MG63 (cell line): ENCODE results near the gene CSPG4. TPM values are rescaled to one million over a fixed set of nuclear protein-coding genes. Genes with fewer than 3 reads are reported as not detected.
A peak's percentile ranks its signal among the peaks of the same experiment; 100 is the strongest.
"Not testable (repeated sequence)": the region's sequence is repeated elsewhere in the genome, so short reads cannot be mapped to it uniquely, and the experiment has no call there.

Experiments used
- DNase-seq: peaks from one replicate; pipeline ENCODE4 v3.0.0-alpha.2; 2020
- H3K27me3 ChIP-seq: fragments of 250-450 bp; sonication (Bioruptor Pico); 2 replicates; pipeline ENCODE4 v1.5.1; 2020; ENCODE audit warnings: mild to moderate bottlenecking, moderate library complexity
- H3K36me3 ChIP-seq: fragments of 250-450 bp; sonication (Bioruptor Pico); 2 replicates; pipeline ENCODE4 v1.5.1; 2020; ENCODE audit warnings: mild to moderate bottlenecking, moderate library complexity
- H3K4me3 ChIP-seq: fragments of 250-450 bp; sonication (Bioruptor Pico); 2 replicates; pipeline ENCODE4 v1.5.1; 2020; ENCODE audit warnings: mild to moderate bottlenecking, moderate library complexity
- H3K9me3 ChIP-seq: fragments of 250-450 bp; sonication (Bioruptor Pico); 2 replicates; pipeline ENCODE4 v1.5.1; 2020; ENCODE audit warnings: mild to moderate bottlenecking, moderate library complexity
- total RNA-seq: library from RNA; depleted of rRNA; stranded (reverse); fragments of >200 nt; shearing (Covaris generic); gene quantifications from 2 replicates; pipeline ENCODE4 v1.2.3, GENCODE V29; 2014; ENCODE audit warnings: low replicate concordance

CSPG4 gene
- total RNA-seq, 1 experiment from 2014 or later, result 19.6 TPM

- not testable (repeated sequence) for H3K9me3 ChIP-seq, DNase-seq, H3K36me3 ChIP-seq, H3K4me3 ChIP-seq, H3K27me3 ChIP-seq
These were observed 11.3 kb downstream of the CSPG4 start for GRCh38 chr15:75701071-75702003.

- not testable (repeated sequence) for H3K4me3 ChIP-seq, H3K27me3 ChIP-seq, H3K36me3 ChIP-seq, H3K9me3 ChIP-seq
- DNase-seq, result peak; percentile 95
These were observed 12.4 kb downstream of the CSPG4 start for GRCh38 chr15:75699961-75700874.

- H3K36me3 ChIP-seq, H3K27me3 ChIP-seq, H3K4me3 ChIP-seq, DNase-seq, H3K9me3 ChIP-seq: not testable (repeated sequence)
These were observed 13.1 kb downstream of the CSPG4 start for GRCh38 chr15:75699517-75699916.

- not testable (repeated sequence) for DNase-seq, H3K9me3 ChIP-seq, H3K36me3 ChIP-seq, H3K4me3 ChIP-seq, H3K27me3 ChIP-seq
These were observed 14.5 kb downstream of the CSPG4 start for GRCh38 chr15:75697974-75698747.

DNA sequence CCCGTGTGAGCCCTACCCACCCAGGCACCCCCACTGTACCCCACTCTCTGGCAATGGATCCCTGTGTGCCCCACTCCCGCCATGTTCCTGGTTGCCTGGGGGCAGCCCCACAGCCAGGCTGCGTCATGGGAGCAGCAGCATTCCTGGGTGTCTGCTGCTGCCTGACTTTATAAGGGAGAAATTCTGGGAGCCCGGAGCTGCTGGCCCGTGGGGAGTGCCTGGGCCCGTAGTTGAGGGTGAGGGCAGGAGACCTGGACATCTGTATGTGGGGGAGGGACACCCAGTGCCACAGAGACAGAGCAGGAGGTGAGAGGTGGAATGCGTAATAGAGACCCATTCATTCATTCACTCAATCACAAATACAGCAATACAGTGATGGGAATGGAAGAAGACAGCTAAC is 15.1 kb downstream of the CSPG4 start:
- Histone ChIP-seq H3K9me3 (no peaks in the 10 kb centered on the region), H3K27me3 (no peaks in the 10 kb centered on the region), H3K4me3 (no peak overlapping the region), H3K36me3 (no peaks in the 10 kb centered on the region)
- no peak for DNase-seq

GRCh38 chr15:75696854-75697259 is 15.8 kb downstream of the CSPG4 start:
- Histone ChIP-seq H3K36me3 (no peaks in the 10 kb centered on the region; the same call in 1 of the 2 replicates), H3K9me3 (no peaks in the 10 kb centered on the region), H3K27me3 (no peaks in the 10 kb centered on the region), H3K4me3 (no peak overlapping the region)
- no peak for DNase-seq

DNA sequence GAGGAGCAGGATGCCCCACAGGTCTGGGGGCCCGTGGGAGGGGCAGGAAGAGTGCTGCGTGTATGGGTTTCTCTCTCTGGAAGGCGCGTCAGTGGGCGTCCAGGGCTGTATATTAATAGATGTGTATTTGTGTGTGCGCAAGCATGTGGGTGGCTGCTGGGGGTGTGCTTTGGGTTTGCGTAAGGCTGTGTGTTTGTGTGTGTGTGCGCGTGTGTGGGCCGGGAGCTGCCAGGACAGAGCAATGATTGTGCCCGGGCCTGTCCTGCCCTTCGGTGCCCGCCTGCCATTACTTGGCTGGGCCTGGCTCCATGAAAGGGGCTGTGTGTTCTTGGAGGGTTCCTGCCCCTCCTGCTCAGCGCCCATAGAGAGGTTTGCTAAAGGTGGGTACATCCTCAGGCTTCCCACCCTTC is 16.3 kb downstream of the CSPG4 start:
- no peaks in the 10 kb centered on the region; the same call in 1 of the 2 replicates for H3K36me3 ChIP-seq
- H3K9me3 ChIP-seq, result no peaks in the 10 kb centered on the region
- no peak for DNase-seq
- H3K4me3 ChIP-seq, result no peak overlapping the region
- no peaks in the 10 kb centered on the region for H3K27me3 ChIP-seq

GRCh38 chr15:75695634-75696310 is 16.9 kb downstream of the CSPG4 start:
- no peaks in the 10 kb centered on the region for H3K27me3 ChIP-seq
- H3K4me3 ChIP-seq, result no peak overlapping the region
- no peaks in the 10 kb centered on the region; the same call in 1 of the 2 replicates for H3K36me3 ChIP-seq
- no peaks in the 10 kb centered on the region for H3K9me3 ChIP-seq
- DNase-seq, result no peak

- H3K27me3 ChIP-seq, result no peaks in the 10 kb centered on the region
- no peak for DNase-seq
- no peaks in the 10 kb centered on the region for H3K9me3 ChIP-seq
- no peak overlapping the region for H3K4me3 ChIP-seq
- no peaks in the 10 kb centered on the region; the same call in 1 of the 2 replicates for H3K36me3 ChIP-seq
These were observed 17.4 kb downstream of the CSPG4 start for GRCh38 chr15:75695220-75695619.

DNA sequence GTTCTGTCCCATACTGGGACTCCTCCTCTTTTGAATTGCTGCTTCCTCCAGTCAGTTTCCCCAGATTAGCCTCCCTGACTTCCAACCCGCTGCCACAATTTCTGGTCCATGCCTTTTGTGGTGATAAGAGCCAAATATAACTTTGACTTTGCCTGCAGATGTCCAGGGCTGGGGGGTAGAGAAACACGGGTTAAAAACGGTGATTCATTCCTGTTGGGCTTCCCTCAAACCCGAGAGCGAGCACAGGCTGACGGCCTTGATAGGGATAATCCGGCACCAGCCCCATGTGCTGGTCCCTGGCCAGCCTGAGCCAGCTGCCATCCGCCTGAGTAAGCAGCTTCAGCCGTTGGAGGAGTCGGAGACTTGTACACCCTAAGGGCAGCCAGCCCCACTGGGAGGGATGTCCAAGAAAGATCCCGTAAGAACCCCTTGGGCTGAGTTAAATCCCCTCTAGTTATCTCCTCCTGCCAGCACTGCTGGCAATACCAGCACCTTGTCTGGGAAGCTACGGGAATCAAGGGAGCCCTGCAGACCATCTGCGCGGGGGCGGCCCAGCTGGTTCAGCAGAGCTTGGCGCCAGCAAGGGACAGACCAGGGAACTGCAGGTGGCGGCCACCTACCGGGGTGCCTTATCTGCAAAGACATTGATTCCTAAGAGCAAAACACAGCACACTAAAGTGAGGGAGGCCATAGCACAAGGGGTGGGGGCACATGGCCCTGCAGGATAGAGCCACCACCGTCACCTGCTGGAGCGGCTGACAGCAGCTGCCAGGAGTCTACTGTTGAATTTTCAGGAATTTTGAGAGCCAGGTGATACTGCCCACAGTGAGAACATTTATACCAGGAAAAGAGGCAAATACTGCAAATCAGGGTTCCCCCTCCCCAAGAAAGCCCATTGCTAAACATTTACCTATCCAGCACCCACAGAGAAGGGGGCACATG is 18.1 kb downstream of the CSPG4 start:
- no peaks in the 10 kb centered on the region; the same call in 1 of the 2 replicates for H3K36me3 ChIP-seq
- no peak overlapping the region for H3K4me3 ChIP-seq
- H3K27me3 ChIP-seq, result no peaks in the 10 kb centered on the region
- peak; percentile 99 for DNase-seq
- H3K9me3 ChIP-seq, result no peaks in the 10 kb centered on the region

DNA sequence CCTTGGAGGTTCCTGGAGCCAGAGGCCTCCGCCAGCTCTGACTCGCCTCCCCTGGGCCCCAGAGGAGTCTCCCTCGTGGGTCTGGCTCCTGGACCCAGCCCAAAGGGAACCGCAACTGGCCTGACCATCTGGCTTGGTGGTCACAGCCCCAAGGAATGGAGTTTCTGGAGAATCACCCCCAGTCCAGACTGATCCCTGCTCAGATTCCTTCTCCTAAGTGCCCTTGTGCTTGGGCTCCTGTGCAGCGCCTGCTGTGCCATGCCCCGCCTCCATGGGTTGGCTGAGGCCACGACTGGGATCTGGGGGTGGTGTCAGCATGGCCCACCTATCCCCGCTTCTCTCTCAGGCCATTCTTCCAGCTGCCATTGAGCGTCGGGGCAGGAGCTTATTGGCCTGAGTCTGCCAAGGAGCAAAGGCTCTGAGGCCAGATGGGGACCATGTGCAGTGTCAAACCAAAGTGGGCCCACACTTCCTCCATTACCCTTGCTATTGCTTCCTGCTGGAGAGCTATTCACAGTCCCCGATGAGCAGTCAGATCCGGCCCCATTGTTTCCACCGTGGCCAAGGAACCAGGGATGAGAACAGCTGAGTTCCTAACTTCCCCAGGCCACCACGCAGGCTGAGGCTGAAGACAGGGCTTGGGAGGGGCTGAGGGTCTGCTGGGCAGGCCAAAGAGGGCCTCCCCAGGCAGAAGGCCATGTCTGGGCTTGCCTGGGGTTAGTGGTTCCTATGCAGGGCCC is 19.0 kb downstream of the CSPG4 start:
- H3K9me3 ChIP-seq, result no peaks in the 10 kb centered on the region
- DNase-seq, result peak; percentile 86
- H3K36me3 ChIP-seq, result no peaks in the 10 kb centered on the region; the same call in 1 of the 2 replicates
- H3K4me3 ChIP-seq, result no peak overlapping the region
- no peaks in the 10 kb centered on the region for H3K27me3 ChIP-seq

GRCh38 chr15:75693028-75693427 is 19.6 kb downstream of the CSPG4 start:
- H3K9me3 ChIP-seq, DNase-seq: not testable (repeated sequence)

GRCh38 chr15:75692311-75692710 is 20.3 kb downstream of the CSPG4 start:
- not testable (repeated sequence) for H3K36me3 ChIP-seq, H3K4me3 ChIP-seq, DNase-seq, H3K9me3 ChIP-seq, H3K27me3 ChIP-seq

More at GRCh38 chr15:75693028-75693427, 19.6 kb downstream of the CSPG4 start:
- H3K4me3 ChIP-seq, H3K36me3 ChIP-seq, H3K27me3 ChIP-seq: not testable (repeated sequence)

- H3K9me3 ChIP-seq, H3K27me3 ChIP-seq, DNase-seq, H3K36me3 ChIP-seq, H3K4me3 ChIP-seq: not testable (repeated sequence)
These were observed 23.2 kb downstream of the CSPG4 start for GRCh38 chr15:75689429-75689828.
